Loucy (cell line): Measurements from ENCODE around the gene PTPN21.

Source experiments
- H2AFZ ChIP-seq: fragments of 200-600 bp; sonication (generic); 2 replicates; pipeline ENCODE4 v1.6.0; 2016; ENCODE audit warnings: antibody characterized with exemption, mild to moderate bottlenecking, low read length, moderate library complexity
- H3F3A ChIP-seq: fragments of 200-600 bp; 2 replicates; pipeline ENCODE4 v1.6.0; 2016; ENCODE audit warnings: antibody characterized with exemption, low read depth, mild to moderate bottlenecking
- H3K27me3 ChIP-seq: fragments of 200-600 bp; sonication (generic); 2 replicates; pipeline ENCODE4 v1.6.1; 2014; ENCODE audit warnings: low read length, mild to moderate bottlenecking; ENCODE audit not compliant: insufficient read depth, poor library complexity, severe bottlenecking
- H3K36me3 ChIP-seq: fragments of 200-600 bp; sonication (generic); 2 replicates; pipeline ENCODE4 v1.6.1; 2016; ENCODE audit warnings: low read length; ENCODE audit not compliant: insufficient read depth
- H3K4me1 ChIP-seq: fragments of 200-600 bp; sonication (generic); 2 replicates; pipeline ENCODE4 v1.5.1; 2014; ENCODE audit warnings: low read length, mild to moderate bottlenecking; ENCODE audit not compliant: insufficient read depth, poor library complexity, severe bottlenecking
- H3K4me2 ChIP-seq: fragments of 200-600 bp; sonication (generic); 2 replicates; pipeline ENCODE4 v1.6.0; 2014; ENCODE audit warnings: antibody characterized with exemption, low read length, low read depth, mild to moderate bottlenecking; ENCODE audit not compliant: poor library complexity, severe bottlenecking
- H3K4me3 ChIP-seq: fragments of 200-600 bp; sonication (generic); 2 replicates; pipeline ENCODE4 v1.5.1; 2014; ENCODE audit warnings: low read length, mild to moderate bottlenecking, mixed read lengths; ENCODE audit not compliant: poor library complexity, severe bottlenecking
- H3K79me2 ChIP-seq: fragments of 200-600 bp; sonication (generic); 2 replicates; pipeline ENCODE4 v1.6.1; 2014; ENCODE audit warnings: low read length; ENCODE audit not compliant: insufficient read depth
- H3K9ac ChIP-seq: fragments of 200-600 bp; sonication (generic); 2 replicates; pipeline ENCODE4 v1.6.0; 2014; ENCODE audit warnings: mild to moderate bottlenecking, low read depth, low read length, moderate library complexity; ENCODE audit not compliant: poor library complexity, severe bottlenecking
- H3K9me2 ChIP-seq: fragments of 200-600 bp; sonication (generic); replicated peaks from 2 replicates; pipeline ENCODE4 v1.6.1; 2016; ENCODE audit warnings: low read depth, low read length, mixed read lengths
- H3K9me3 ChIP-seq: fragments of 200-600 bp; sonication (generic); 2 replicates; pipeline ENCODE4 v1.6.1; 2014; ENCODE audit warnings: mild to moderate bottlenecking, antibody characterized with exemption, low read length, low read depth; ENCODE audit not compliant: insufficient read depth
- H4K20me1 ChIP-seq: fragments of 200-600 bp; sonication (generic); 2 replicates; pipeline ENCODE4 v1.6.0; 2014; ENCODE audit warnings: antibody characterized with exemption, low read length, mild to moderate bottlenecking; ENCODE audit not compliant: insufficient read depth, poor library complexity, severe bottlenecking
- EZH2phosphoT487 ChIP-seq: fragments of 200-600 bp; IDR thresholded peaks from 2 replicates; pipeline ENCODE4 v1.6.1; 2018; ENCODE audit warnings: antibody characterized with exemption, mild to moderate bottlenecking, moderate library complexity, borderline replicate concordance
- TF ChIP-seq, protein P1 (sequence below): fragments of 200-600 bp; sonication (generic); conservative IDR thresholded peaks from 2 replicates; pipeline ENCODE4 v1.5.1; 2014; ENCODE audit warnings: mild to moderate bottlenecking, antibody characterized with exemption, low read length

Gene PTPN21

DNA sequence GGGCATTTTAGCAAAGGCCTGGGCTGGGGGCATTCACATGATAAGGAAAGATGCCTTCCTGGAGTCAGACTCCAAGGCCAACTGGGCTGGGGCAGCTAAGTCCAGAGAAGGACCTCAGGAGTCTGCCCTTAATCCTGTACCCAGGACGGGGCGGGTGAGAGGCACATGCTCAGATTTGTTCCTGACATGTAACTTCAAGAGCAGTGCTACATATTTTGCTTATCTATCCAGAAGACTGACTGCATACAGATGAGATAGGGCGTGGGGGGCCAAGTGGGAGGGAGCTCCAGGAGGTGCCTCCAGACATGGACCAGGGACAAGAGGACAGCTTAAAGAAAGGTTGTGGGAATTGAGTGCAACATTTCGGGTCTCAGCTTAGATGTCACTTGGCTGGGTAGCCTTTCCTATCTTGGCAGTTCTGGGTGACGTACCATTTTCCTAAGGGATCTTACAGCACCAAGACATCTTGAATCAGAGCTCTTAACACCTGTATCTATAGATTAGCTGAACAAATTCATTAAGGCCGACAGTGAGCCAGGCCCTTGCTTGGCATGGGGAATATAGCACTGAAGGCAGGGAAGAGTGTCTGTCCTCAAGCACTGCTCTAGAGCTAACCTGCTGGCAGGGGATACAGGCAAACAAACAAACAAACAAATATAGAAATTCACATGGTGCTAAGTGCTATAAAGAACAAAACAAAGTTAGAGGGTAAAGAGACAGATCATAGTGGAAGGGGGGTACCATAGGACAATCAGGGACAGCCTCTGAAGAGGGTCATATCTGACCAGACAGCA, 61.2 kb downstream of the PTPN21 start:
- H3K9me2 ChIP-seq: no peaks in the 10 kb centered on the region
- no peak overlapping the region for H3K9ac ChIP-seq
- no peaks in the 10 kb centered on the region for H3K27me3 ChIP-seq
- no peaks in the 10 kb centered on the region for H3F3A ChIP-seq
- no peaks in the 10 kb centered on the region for H4K20me1 ChIP-seq
- H3K4me1 ChIP-seq: no peaks in the 10 kb centered on the region
- H3K79me2 ChIP-seq: no peaks in the 10 kb centered on the region
- no peak overlapping the region for H2AFZ ChIP-seq
- H3K36me3 ChIP-seq: no peaks in the 10 kb centered on the region
- no peak overlapping the region for H3K4me3 ChIP-seq
- H3K4me2 ChIP-seq: no peak overlapping the region
- no peaks in the 10 kb centered on the region for H3K9me3 ChIP-seq
- no peak for TF ChIP-seq EZH2phosphoT487
- TF ChIP-seq, protein P1, sequence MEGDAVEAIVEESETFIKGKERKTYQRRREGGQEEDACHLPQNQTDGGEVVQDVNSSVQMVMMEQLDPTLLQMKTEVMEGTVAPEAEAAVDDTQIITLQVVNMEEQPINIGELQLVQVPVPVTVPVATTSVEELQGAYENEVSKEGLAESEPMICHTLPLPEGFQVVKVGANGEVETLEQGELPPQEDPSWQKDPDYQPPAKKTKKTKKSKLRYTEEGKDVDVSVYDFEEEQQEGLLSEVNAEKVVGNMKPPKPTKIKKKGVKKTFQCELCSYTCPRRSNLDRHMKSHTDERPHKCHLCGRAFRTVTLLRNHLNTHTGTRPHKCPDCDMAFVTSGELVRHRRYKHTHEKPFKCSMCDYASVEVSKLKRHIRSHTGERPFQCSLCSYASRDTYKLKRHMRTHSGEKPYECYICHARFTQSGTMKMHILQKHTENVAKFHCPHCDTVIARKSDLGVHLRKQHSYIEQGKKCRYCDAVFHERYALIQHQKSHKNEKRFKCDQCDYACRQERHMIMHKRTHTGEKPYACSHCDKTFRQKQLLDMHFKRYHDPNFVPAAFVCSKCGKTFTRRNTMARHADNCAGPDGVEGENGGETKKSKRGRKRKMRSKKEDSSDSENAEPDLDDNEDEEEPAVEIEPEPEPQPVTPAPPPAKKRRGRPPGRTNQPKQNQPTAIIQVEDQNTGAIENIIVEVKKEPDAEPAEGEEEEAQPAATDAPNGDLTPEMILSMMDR: no peak

DNA sequence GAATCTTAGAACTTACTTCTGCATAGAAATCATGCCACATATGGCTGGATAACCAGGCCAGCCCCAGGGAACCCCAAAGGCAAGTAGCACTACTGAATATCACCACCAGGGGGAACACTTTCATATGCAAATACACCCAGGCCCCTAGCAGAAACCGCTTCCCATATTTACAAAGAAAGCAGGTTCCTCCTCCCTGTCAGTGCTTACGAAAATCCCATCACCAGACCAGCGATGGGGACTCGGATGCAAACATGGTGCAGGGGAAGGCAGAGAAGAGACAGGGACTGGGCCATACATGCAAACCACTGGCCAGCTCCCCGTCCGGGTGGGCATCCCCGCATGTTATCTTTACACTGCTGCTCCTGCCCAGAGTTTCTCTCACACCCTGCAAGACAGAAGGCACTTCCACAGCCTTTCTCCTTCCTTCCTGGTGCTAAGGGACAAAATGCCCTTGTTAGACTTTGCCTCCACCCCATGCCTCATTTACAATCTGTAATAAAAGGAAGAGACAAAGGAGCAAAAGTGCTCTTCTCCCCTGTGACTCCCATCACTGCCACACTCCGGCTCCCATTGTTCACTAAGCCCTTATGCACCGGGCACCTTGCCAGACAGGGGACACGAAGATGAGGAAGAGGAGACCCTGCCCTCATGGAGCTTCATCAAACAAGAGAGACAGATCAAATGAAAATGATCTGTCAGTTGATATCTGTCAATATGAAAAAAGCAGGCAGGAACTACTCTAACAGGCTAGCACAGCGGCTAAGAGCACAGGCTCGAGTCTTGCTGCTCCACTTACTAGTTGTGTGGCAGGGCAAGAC, 62.3 kb downstream of the PTPN21 start:
- H3K4me1 ChIP-seq: no peaks in the 10 kb centered on the region
- peak overlapping the region; percentile 80 for H2AFZ ChIP-seq
- no peaks in the 10 kb centered on the region for H3K9me2 ChIP-seq
- H3K36me3 ChIP-seq: no peaks in the 10 kb centered on the region
- no peaks in the 10 kb centered on the region for H3F3A ChIP-seq
- no peak overlapping the region for H3K9ac ChIP-seq
- no peak for TF ChIP-seq EZH2phosphoT487
- TF ChIP-seq, protein P1: peak; percentile 88
- peak overlapping the region; percentile 22 for H3K4me3 ChIP-seq
- H4K20me1 ChIP-seq: no peaks in the 10 kb centered on the region
- peak overlapping the region; percentile 29 for H3K4me2 ChIP-seq
- H3K79me2 ChIP-seq: no peaks in the 10 kb centered on the region
- H3K27me3 ChIP-seq: no peaks in the 10 kb centered on the region
- no peaks in the 10 kb centered on the region for H3K9me3 ChIP-seq

DNA sequence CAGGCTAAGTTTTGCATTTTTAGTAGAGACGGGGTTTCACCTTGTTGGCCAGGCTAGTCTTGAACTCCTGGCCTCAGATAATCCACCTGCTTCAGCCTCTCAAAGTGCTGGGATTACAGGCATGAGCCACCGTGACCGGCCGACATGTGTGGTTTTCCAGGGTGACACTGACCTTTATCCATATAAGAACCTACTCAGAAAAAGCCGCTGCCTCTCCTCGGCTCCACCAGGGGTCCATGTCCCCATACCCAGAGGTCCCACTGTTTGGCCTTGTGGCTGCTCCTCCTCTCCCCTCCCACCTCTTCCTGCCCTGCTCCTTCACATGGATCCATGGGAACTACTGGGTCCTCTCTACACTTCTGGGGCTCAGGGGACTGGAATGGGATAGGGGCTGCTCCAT, 64.6 kb downstream of the PTPN21 start:
- no peak overlapping the region for H3K9ac ChIP-seq
- H4K20me1 ChIP-seq: no peaks in the 10 kb centered on the region
- H3K4me1 ChIP-seq: peaks cover 3% of the 10 kb centered on the region
- H3K9me3 ChIP-seq: no peaks in the 10 kb centered on the region
- H3K9me2 ChIP-seq: no peaks in the 10 kb centered on the region
- H3K36me3 ChIP-seq: no peaks in the 10 kb centered on the region
- H3K4me2 ChIP-seq: no peak overlapping the region
- no peaks in the 10 kb centered on the region for H3K79me2 ChIP-seq
- H3K27me3 ChIP-seq: no peaks in the 10 kb centered on the region
- no peak overlapping the region for H2AFZ ChIP-seq
- no peaks in the 10 kb centered on the region for H3F3A ChIP-seq
- no peak overlapping the region for H3K4me3 ChIP-seq
- TF ChIP-seq, protein P1: no peak
